Fibroblast of pulmonary artery (primary cell): ENCODE results near the gene UBE2L6.

Source experiments
- DNase-seq: peaks from one replicate; pipeline ENCODE4 v3.0.0-alpha.2; 2010; ENCODE audit warnings: low read depth
- H3K4me3 ChIP-seq: replicated peaks from 2 replicates; pipeline ENCODE4 v1.5.1; 2011; ENCODE audit warnings: low read depth, mild to moderate bottlenecking, control low read depth, low read length, moderate library complexity
- TF ChIP-seq, protein P1 (sequence below): IDR thresholded peaks from 2 replicates; pipeline ENCODE4 v1.5.1; 2011; ENCODE audit warnings: mild to moderate bottlenecking, control low read depth, low read length, inconsistent platforms; ENCODE audit errors: missing control alignments

Gene UBE2L6

DNA sequence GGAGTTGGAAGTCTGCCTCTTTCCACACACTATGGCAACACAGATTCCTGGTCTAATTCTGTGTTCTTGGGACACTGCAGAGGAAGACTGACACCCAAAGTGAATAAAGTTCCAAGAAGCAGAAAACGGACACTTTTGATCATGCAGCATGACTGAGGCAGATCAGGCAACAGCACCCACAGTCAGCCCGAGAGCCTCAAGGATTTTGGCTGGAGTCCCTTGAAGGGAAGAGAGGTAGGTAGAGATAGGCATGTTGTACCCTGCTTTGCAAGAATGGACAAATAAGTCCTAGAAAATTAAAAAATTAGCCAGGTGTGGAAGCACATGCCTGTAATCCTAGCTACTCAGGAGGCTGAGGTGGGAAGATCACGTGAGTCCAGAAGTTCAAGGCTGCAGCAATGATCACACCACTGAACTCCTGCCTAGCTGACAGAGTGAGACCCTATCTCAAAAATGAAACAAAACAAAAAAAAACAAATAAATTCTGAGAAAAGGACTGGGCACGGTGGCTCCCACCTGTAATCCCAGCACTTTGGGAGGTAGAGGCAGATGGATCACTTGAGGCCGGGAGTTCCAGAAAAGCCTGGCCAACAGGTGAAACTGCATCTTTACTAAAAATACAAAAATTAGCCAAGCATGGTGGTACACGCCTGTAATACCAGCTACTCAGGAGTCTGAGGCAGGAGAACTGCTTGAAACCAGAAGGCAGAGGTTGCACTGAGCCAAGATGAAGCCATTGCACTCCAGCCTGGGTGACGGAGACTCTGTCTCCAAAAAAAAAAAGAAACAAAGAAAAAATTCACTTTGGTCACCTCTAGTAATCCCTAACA, 58.9 kb downstream of the UBE2L6 start:
- no peak overlapping the region for H3K4me3 ChIP-seq
- DNase-seq: no peak
- TF ChIP-seq, protein P1, sequence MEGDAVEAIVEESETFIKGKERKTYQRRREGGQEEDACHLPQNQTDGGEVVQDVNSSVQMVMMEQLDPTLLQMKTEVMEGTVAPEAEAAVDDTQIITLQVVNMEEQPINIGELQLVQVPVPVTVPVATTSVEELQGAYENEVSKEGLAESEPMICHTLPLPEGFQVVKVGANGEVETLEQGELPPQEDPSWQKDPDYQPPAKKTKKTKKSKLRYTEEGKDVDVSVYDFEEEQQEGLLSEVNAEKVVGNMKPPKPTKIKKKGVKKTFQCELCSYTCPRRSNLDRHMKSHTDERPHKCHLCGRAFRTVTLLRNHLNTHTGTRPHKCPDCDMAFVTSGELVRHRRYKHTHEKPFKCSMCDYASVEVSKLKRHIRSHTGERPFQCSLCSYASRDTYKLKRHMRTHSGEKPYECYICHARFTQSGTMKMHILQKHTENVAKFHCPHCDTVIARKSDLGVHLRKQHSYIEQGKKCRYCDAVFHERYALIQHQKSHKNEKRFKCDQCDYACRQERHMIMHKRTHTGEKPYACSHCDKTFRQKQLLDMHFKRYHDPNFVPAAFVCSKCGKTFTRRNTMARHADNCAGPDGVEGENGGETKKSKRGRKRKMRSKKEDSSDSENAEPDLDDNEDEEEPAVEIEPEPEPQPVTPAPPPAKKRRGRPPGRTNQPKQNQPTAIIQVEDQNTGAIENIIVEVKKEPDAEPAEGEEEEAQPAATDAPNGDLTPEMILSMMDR: no peak

DNA sequence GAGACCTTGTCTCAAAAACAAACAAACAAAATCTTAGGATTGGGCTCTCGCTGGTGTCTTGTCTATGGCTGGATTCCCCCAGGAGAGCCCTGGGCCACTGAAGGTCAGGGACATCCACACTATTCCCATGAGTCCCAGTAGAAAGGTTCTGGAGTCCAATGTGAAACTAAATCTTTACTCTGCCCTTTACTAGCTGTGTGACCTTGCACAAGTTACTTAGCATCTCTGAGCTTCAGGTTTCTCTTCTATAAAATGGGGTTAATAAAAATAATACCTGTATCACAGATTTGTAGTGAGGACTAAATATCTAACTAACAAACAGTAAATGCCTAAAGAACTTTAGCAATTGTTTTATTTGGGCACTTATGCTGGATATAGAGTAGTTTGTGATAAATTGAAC, 61.0 kb downstream of the UBE2L6 start:
- TF ChIP-seq, protein P1: no peak
- no peak overlapping the region for H3K4me3 ChIP-seq
- DNase-seq: no peak

DNA sequence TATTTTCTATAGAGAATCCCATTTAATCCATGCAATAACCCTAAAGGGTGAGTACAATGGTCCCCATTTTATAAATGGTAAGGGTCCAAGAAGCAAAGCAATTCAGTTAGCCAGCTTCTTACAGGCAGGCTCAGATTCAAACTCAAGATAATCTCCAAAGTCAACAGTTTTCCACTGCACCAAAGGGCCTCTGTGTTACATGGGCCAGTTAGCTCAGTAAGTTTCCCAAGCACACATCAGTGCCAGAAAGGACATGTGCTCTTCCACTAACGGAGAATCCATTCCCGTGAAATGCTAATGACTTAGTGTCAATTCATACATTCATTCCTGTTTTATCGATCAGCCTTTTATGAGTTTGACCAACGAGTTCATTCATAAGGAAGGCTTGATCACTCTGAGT, 63.0 kb downstream of the UBE2L6 start:
- TF ChIP-seq, protein P1: no peak
- DNase-seq: no peak
- H3K4me3 ChIP-seq: no peak overlapping the region

DNA sequence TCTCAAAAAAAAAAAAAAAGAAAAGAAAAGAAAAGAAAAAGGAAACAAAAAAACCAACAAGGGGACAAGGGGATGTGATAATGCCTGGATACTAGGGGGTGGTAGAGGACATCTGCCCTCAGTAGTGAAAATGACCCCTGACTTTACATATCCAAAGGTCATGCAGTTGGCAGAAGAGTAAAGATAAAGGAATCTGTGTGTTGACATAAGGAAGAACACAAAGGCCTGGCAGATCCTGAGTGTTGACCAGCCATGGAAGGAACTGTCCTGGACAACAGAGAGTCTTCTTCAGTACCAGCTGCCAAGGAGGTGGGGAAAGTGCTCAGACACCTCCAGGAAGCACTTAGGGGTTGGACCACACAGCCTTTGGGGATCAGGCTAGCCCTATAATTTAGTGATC, 64.6 kb downstream of the UBE2L6 start:
- TF ChIP-seq, protein P1: no peak
- no peak for DNase-seq
- H3K4me3 ChIP-seq: no peak overlapping the region

DNA sequence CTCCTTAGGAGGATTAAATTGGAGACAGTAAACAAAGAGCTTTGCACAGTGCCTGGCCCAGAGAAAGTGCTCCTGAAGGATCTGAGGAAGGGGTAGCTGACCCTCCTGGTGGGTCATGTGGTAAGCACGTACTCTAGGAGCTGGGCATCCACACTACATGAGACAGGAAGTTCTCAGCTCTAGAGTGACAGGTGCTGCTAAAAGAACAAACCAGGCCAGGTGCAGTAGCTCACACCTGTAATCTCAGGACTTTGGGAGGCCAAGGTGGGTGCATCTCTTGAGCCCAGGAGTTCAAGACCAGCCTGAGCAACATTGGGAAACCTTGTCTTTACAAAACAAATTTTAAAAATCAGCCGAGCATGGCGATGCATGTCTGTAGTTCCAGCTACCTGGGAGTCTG, 65.1 kb downstream of the UBE2L6 start:
- H3K4me3 ChIP-seq: no peak overlapping the region
- DNase-seq: no peak
- TF ChIP-seq, protein P1: no peak

DNA sequence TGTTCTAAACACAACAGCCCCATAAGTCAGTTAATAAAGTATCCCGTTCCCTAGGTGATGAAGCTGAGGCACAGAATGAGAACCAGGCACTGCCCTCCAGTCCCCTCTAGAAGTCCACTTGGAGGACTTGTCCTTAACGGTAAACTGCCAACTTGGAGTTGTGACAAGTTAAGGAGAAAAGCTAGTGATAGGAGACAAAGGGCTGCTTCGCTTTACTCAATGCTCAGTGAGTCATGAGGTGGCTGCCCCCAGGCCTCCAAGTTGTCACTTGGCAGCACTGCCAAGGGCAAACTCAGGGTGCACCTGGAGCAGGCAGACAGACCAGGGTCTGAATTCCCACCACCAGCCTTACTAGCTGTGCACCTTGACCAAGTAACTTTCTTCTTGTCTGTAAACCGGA, 65.5 kb downstream of the UBE2L6 start:
- H3K4me3 ChIP-seq: no peak overlapping the region
- TF ChIP-seq, protein P1: no peak
- DNase-seq: peak; percentile 18
